PC-9 (cell line): ENCODE results near the gene DHRSX. TPM values are rescaled to one million over a fixed set of nuclear protein-coding genes. Genes with fewer than 3 reads are reported as not detected.

Experiments used
- BruUV-seq: library from RNA; stranded (reverse); fragments of 400-500 nt; replicated peaks from 2 replicates; lab custom pipeline; 2021; lab: Mats Ljungman, UMichigan
- CTCF ChIA-PET: fragments of 300-600 bp; sonication (Branson Sonifier 250); formaldehyde crosslinking; loops from one replicate; lab custom pipeline; 2022; ENCODE audit warnings: antibody characterized with exemption; lab: Charles Lee
- POLR2A ChIA-PET: fragments of 300-600 bp; sonication (Branson Sonifier 250); formaldehyde crosslinking; loops from one replicate; lab custom pipeline; 2022; ENCODE audit warnings: antibody characterized with exemption; ENCODE audit not compliant: unreplicated experiment; lab: Charles Lee
- DNase-seq, 2 experiments: peaks; one replicate each; pipeline versions ENCODE4 v3.0.0 to v3.0.0-alpha.2; 2015 to 2022; ENCODE audit warnings: mixed read lengths in 1 of 2
- H2AFZ ChIP-seq: fragments of 200-600 bp; sonication (generic); 2 replicates; pipeline ENCODE4 v1.8.1; 2017; ENCODE audit warnings: antibody characterized with exemption
- H3F3A ChIP-seq: fragments of 200-600 bp; sonication (generic); 2 replicates; pipeline ENCODE4 v1.8.1; 2017; ENCODE audit warnings: antibody characterized with exemption, mild to moderate bottlenecking, low read depth; ENCODE audit not compliant: insufficient read depth
- H3K27ac ChIP-seq: fragments of 200-600 bp; sonication (generic); 2 replicates; pipeline ENCODE4 v1.6.1; 2016; ENCODE audit warnings: mixed run types
- H3K27me3 ChIP-seq: fragments of 200-600 bp; sonication (generic); 2 replicates; pipeline ENCODE4 v1.6.1; 2016; ENCODE audit warnings: low read depth, mixed run types; ENCODE audit not compliant: insufficient read depth
- H3K36me3 ChIP-seq: fragments of 200-600 bp; sonication (generic); 2 replicates; pipeline ENCODE4 v1.6.1; 2016; ENCODE audit warnings: low read depth, mixed run types
- H3K4me1 ChIP-seq: fragments of 200-600 bp; sonication (generic); replicated peaks from 2 replicates; pipeline ENCODE4 v1.6.1; 2016; ENCODE audit warnings: mixed run types; ENCODE audit not compliant: insufficient read depth
- H3K4me2 ChIP-seq: fragments of 200-600 bp; sonication (generic); 2 replicates; pipeline ENCODE4 v1.6.1; 2017; ENCODE audit warnings: mixed run types
- H3K4me3 ChIP-seq: fragments of 200-600 bp; sonication (generic); 2 replicates; pipeline ENCODE4 v1.6.1; 2016; ENCODE audit warnings: mixed run types
- H3K79me2 ChIP-seq: fragments of 200-600 bp; sonication (generic); 2 replicates; pipeline ENCODE4 v1.6.1; 2017; ENCODE audit warnings: low read depth, mixed run types
- H3K9me2 ChIP-seq: fragments of 200-600 bp; sonication (generic); 2 replicates; pipeline ENCODE4 v1.8.1; 2017; ENCODE audit warnings: mild to moderate bottlenecking; ENCODE audit not compliant: insufficient read depth
- H3K9me3 ChIP-seq: fragments of 200-600 bp; sonication (generic); 2 replicates; pipeline ENCODE4 v1.8.1; 2016; ENCODE audit warnings: low read depth; ENCODE audit not compliant: insufficient read depth
- H4K20me1 ChIP-seq: fragments of 200-600 bp; sonication (generic); 2 replicates; pipeline ENCODE4 v1.8.1; 2017; ENCODE audit not compliant: insufficient read depth
- CTCF ChIP-seq: fragments of 200-600 bp; sonication (generic); conservative IDR thresholded peaks from 2 replicates; pipeline ENCODE4 v1.6.1; 2017; ENCODE audit warnings: mixed run types, antibody characterized with exemption, mild to moderate bottlenecking, moderate library complexity
- EZH2 ChIP-seq: fragments of 200-600 bp; sonication (generic); IDR thresholded peaks from 2 replicates; pipeline ENCODE4 v1.8.0; 2017; ENCODE audit warnings: antibody characterized with exemption, low read depth
- intact Hi-C: fragments of 100-400 bp; cut with micrococcal nuclease; formaldehyde crosslinking; loops from one replicate; pipeline ENCODE4 v1.10.0; 2022; ENCODE audit not compliant: unreplicated experiment
- total RNA-seq: library from RNA; stranded (reverse); gene quantifications from 2 replicates; pipeline ENCODE4 v1.2.3, GENCODE V29; 2021

The DHRSX gene
- total RNA-seq, 1 experiment from 2014 or later: 13.2 TPM

GRCh38 chrX:2176274-2176673, 324.5 kb downstream of the DHRSX start:
- no peaks in the 10 kb centered on the region for H3K9me3 ChIP-seq
- DNase-seq: no peak
- no peaks in the 10 kb centered on the region for H3F3A ChIP-seq
- H3K4me1 ChIP-seq: no peaks in the 10 kb centered on the region
- TF ChIP-seq EZH2 (no peak), CTCF (no peak)
- no peaks in the 10 kb centered on the region for H4K20me1 ChIP-seq
- no peak overlapping the region for H3K4me3 ChIP-seq
- H3K27me3 ChIP-seq: peaks cover 9% of the 10 kb centered on the region; the same call in 1 of the 2 replicates
- ChIA-PET CTCF (no interaction called here), POLR2A (no interaction called here)
- no peaks in the 10 kb centered on the region for H3K9me2 ChIP-seq
- intact Hi-C loops: no loop called here
- H2AFZ ChIP-seq: no peak overlapping the region
- no peaks in the 10 kb centered on the region for H3K79me2 ChIP-seq
- H3K36me3 ChIP-seq: no peaks in the 10 kb centered on the region
- no peak overlapping the region for H3K4me2 ChIP-seq
- no TSS peak for BruUV-seq
- no peak overlapping the region for H3K27ac ChIP-seq

GRCh38 chrX:2172359-2172758, 328.4 kb downstream of the DHRSX start:
- no peaks in the 10 kb centered on the region for H4K20me1 ChIP-seq
- H3K4me3 ChIP-seq: no peak overlapping the region
- H3K9me2 ChIP-seq: no peaks in the 10 kb centered on the region
- TF ChIP-seq EZH2: no peak
- TF ChIP-seq CTCF: no peak
- no peaks in the 10 kb centered on the region for H3K4me1 ChIP-seq
- intact Hi-C loops: no loop called here
- no peaks in the 10 kb centered on the region for H3K79me2 ChIP-seq
- BruUV-seq: no TSS peak
- DNase-seq: no peak
- H3F3A ChIP-seq: no peaks in the 10 kb centered on the region
- H3K9me3 ChIP-seq: no peaks in the 10 kb centered on the region
- peaks cover 18% of the 10 kb centered on the region; the same call in 1 of the 2 replicates for H3K27me3 ChIP-seq
- H3K27ac ChIP-seq: no peak overlapping the region
- no peak overlapping the region for H3K4me2 ChIP-seq
- POLR2A ChIA-PET: no interaction called here
- CTCF ChIA-PET: no interaction called here
- H3K36me3 ChIP-seq: no peaks in the 10 kb centered on the region
- H2AFZ ChIP-seq: no peak overlapping the region

Other genes with a start within 250 kb of the DHRSX start
- 11.1 and 14.0 TPM in 2 replicates for gene ZBED1, start within 50 bp of the DHRSX start, total RNA-seq
- gene CD99, start 190.3 kb upstream of the DHRSX start, total RNA-seq: 159 and 203 TPM in 2 replicates